Islet precursor cell (in vitro differentiated cells): ENCODE results near the gene HMX2.

Experiments used
- DNase-seq: peaks from one replicate; pipeline ENCODE4 v3.0.0-alpha.2; 2018

HMX2 gene

DNA sequence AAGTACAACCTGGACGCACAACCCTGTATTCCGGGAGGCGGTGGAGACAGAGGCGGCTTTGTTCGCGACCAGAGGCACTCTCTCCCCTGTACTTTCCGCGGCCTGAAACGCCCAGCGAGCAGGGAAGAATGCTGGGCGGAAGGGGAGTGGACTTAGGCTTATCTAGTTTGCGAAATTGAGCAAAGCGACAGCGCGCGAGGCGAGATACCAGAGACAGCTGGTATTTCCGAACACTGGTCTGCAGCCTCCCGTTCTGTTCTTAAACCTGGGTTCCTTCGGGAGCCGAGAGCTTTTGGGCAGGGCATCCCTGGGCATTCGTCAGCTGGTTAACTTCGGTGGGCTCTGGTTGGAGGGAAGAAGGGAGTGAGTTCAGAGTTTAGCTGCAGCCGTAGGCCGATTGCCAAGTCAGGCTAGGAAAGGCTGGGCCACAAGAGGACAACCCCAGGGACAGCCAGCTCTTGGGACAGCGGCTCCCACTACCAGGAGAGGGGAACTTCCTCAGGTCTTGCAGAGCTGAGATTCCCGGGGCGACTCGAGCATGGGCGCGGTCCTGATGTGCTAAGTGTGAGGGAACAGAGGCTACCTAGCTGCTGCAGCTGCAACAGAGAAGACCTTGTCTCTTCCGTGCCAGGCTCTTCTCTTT is 8.3 kb upstream of the HMX2 start:
- DNase-seq = peak; percentile 96

DNA sequence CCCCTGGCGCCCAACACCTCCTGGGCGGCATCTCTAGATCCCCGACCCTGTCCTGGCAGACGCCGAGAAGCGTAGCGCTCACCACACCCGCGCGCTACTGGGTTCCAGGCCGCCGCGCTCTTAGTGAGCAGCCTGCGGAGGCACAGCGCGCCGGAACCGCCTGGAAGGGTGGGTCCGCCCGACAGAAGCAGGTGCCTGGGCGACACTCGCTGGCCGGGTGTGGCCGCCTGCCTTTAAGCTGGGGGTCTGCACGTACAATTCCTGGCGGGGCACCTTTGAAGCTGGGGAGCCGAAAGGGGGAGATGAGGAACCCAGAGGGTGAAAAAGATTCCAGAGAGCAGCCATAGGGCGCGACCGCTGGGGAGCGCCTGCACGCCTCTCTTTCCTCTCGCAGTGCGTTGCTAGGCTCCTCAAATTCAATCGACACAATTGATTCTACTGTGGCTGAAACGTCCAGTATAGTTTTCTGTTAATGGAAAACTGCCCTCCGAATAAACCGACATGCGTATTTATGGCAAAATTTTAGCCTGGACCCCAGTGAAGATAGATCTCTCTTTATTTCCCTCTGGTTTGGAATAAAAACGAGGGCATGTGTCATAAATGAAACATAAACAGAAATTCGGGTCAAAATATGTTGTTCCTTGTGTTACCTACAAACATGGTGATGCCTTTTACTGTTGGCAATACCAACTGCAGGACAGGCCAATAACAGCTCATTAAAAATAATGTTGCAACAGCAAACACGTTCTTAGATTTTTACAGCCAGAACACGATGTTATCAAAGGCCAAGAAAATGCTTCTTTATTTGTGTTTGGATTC is 7.6 kb upstream of the HMX2 start:
- DNase-seq = peak; percentile 64

DNA sequence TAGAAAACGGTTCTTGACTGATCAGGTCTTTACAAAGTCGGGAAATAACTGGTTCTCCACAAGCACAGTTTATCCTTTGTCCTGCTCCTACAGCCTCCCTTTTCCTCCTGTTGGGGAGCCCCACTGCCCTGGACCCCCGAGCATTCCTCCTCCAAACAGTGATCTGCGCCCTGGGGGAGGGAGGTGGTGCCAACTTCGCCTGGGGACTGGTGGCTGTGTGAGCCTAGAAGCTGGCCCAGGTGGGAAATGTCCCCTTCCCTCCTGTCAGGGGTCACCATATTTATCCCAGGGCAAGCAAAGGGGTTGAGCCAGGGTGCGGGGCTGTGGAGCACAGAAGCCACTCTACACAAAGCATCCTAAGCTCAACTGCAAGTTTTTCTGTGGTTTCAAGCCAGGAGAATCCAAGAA is 6.9 kb upstream of the HMX2 start:
- no peak for DNase-seq

- DNase-seq = no peak
Observed at GRCh38 chr10:123141791-123142700, 5.9 kb upstream of the HMX2 start.

GRCh38 chr10:123142701-123143161 is 5.2 kb upstream of the HMX2 start:
- no peak for DNase-seq

- DNase-seq = no peak
Observed at GRCh38 chr10:123143162-123143824, 4.6 kb upstream of the HMX2 start.

GRCh38 chr10:123143825-123144168 is 4.1 kb upstream of the HMX2 start:
- no peak for DNase-seq

GRCh38 chr10:123144697-123145541 is 3.0 kb upstream of the HMX2 start:
- no peak for DNase-seq

GRCh38 chr10:123145542-123146012 is 2.4 kb upstream of the HMX2 start:
- DNase-seq = no peak

GRCh38 chr10:123146013-123146893 is 1.7 kb upstream of the HMX2 start:
- no peak for DNase-seq

- DNase-seq = no peak
Observed at GRCh38 chr10:123146894-123147634, 872 bp upstream of the HMX2 start.

DNA sequence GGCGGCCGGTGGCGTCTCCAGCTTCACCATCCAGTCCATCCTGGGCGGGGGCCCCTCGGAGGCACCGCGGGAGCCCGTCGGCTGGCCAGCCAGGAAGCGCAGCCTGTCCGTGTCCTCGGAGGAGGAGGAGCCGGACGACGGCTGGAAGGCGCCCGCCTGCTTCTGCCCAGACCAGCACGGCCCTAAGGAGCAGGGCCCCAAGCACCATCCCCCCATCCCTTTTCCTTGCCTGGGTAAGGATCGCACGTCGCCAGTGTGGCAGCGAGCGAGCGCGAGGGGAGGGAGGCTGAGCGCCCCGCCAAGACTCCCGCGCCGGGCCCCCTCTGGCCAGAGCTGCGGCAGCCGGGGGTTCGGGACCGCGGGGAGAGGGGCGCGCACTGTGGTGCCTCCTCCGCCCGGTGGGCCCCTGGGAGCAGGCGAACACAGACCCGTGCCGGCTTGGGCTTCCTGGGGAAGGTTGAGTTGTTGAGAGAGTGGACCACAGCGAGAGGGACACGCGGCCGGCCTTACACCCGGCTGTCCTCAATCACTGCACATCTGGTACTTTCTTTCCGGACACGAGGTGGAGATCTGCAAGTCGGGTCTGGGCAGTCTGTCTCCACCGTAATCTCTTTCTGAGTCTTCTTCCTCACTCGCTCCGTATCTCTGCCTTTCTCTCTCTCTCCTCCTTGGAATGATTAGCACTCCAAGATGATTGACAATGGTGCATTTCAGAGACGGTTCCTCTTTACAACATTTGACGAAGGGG is 652 bp downstream of the HMX2 start:
- no peak for DNase-seq

GRCh38 chr10:123149162-123149567 is 1.2 kb downstream of the HMX2 start:
- no peak for DNase-seq

DNA sequence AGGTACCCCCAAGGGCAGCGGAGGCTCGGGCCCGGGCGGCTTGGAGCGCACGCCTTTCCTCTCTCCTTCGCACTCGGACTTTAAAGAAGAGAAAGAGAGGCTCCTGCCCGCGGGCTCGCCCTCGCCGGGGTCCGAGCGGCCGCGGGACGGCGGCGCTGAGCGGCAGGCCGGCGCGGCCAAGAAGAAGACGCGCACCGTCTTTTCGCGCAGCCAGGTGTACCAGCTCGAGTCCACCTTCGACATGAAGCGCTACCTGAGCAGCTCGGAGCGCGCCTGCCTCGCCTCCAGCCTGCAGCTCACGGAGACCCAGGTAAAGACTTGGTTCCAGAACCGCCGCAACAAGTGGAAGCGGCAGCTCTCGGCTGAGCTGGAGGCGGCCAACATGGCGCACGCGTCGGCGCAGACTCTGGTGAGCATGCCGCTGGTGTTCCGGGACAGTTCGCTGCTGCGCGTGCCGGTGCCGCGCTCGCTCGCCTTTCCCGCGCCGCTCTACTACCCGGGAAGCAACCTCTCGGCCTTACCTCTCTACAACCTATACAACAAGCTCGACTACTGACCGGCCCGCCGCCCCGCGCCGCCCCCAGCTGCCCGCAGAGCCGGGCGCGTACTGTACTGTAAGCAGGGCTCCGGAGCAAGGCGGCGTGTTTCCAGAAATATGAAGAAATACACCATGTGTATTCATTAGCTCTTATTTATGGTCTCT is 1.8 kb downstream of the HMX2 start:
- peak; percentile 72 for DNase-seq

DNA sequence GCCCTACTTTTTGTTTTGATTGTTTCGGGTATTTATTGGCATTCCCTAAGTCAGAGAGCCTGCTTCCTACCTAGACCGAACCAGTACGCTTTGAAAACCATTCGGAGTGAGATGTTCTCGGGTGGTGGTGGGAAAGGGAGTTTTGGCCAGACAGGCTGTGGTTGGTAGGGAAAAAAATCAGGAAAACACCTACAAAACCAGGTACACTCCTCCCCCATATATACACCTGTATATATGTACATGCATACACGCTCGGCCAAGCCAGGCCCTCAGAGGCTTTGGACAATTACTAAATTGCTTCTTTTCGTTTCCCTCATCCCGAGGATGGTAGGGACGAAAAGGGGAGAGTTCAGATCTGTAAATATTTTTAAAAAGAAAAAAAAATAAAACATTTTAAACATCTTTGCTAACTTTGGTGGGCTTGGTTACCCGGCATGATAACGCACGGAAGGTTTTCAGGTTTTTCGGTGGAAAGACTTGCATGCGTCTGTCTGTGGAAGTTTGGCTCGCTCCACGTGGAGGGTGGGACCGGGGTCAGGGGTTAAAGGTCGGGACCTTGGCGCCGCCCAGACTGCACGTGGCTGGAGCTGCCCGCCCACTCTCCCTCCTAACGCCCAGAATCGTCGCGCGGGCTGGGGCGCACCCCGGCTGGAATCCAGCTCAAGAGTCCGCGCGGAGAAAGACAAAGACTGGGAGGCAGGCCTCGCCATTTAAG is 2.5 kb downstream of the HMX2 start:
- DNase-seq = no peak

GRCh38 chr10:123150986-123151736 is 3.2 kb downstream of the HMX2 start:
- DNase-seq = peak; percentile 67

DNA sequence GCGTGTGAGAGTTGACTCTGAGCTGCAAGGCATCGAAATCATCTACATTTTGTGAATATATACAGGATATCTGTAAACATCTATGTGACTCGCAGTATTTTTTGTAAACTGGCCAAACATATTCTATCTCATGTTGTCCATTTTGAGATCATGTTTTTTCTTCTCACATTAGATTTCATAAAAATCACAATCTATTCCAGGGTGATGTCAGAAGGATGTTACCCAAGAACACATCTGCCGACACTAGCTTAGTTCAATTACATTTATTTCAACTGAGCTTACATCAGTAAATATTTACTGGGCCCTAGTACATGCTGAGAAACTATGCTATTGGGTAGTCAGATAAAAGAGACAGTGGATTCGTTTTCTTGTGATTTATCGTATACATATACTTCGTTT is 3.8 kb downstream of the HMX2 start:
- DNase-seq = no peak
